K562 (cell line): Measurements from ENCODE around the gene GRB2. TPM values are rescaled to one million over a fixed set of nuclear protein-coding genes. Genes with fewer than 3 reads are reported as not detected.

Source experiments
- CEBPB ChIP-seq: fragments of 450-650 bp; IDR thresholded peaks from 2 replicates; pipeline ENCODE4 v1.6.1; 2016; ENCODE audit warnings: missing genetic modification characterization, missing compliant biosample characterization
- CUX1 ChIP-seq: fragments of 200-800 bp; sonication (Bioruptor generic); IDR thresholded peaks from 2 replicates; pipeline ENCODE4 v1.6.1; 2016; ENCODE audit warnings: missing genetic modification characterization, missing compliant biosample characterization
- GABPA ChIP-seq: fragments of 200-800 bp; sonication (Bioruptor generic); conservative IDR thresholded peaks from 2 replicates; pipeline ENCODE4 v1.6.1; 2016; ENCODE audit warnings: low read depth, missing genetic modification characterization, missing compliant biosample characterization
- HDAC6 ChIP-seq: IDR thresholded peaks from 2 replicates; pipeline ENCODE4 v1.6.1; 2012; ENCODE audit warnings: low read depth, mild to moderate bottlenecking, control low read depth, inconsistent platforms, low read length, moderate library complexity
- HDGF ChIP-seq: fragments of 450-650 bp; IDR thresholded peaks from 2 replicates; pipeline ENCODE4 v1.6.1; 2016
- HEY1 ChIP-seq: fragments of 250-450 bp; sonication (Bioruptor Pico); IDR thresholded peaks from 2 replicates; pipeline ENCODE4 v1.5.0; 2020; ENCODE audit warnings: mild to moderate bottlenecking, moderate library complexity, borderline replicate concordance
- MECOM ChIP-seq: fragments of 250-450 bp; sonication (Bioruptor Pico); IDR thresholded peaks from 2 replicates; pipeline ENCODE4 v1.8.0; 2022; ENCODE audit warnings: inconsistent platforms
- NBN ChIP-seq: fragments of 450-650 bp; IDR thresholded peaks from 2 replicates; pipeline ENCODE4 v1.6.1; 2016; ENCODE audit warnings: low read depth, mild to moderate bottlenecking
- NFIC ChIP-seq: fragments of 450-650 bp; IDR thresholded peaks from 2 replicates; pipeline ENCODE4 v1.6.1; 2017; ENCODE audit warnings: mild to moderate bottlenecking, inconsistent platforms
- NONO ChIP-seq, 2 experiments: fragments of 200-400 bp in 1 of 2; fragments of 450-650 bp in 1 of 2; formaldehyde crosslinking in 1 of 2; IDR thresholded peaks; 2 replicates each; pipeline ENCODE4 v1.6.1; 2017; ENCODE audit warnings: low read depth in 2 of 2, mild to moderate bottlenecking in 2 of 2, moderate library complexity in 2 of 2, low read length in 1 of 2
- PHF20 ChIP-seq: fragments of 450-650 bp; IDR thresholded peaks from 2 replicates; pipeline ENCODE4 v1.6.1; 2018; ENCODE audit not compliant: partially characterized antibody
- POLR2A ChIP-seq: fragments of 450-650 bp; conservative IDR thresholded peaks from 2 replicates; pipeline ENCODE4 v1.6.1; 2016
- TBL1XR1 ChIP-seq, 2 experiments: IDR thresholded peaks; 2 replicates each; pipeline ENCODE4 v1.6.1; 2012; ENCODE audit warnings: improper control_type of control experiment in 2 of 2, low read length in 2 of 2, mild to moderate bottlenecking in 1 of 2
- TCF7 ChIP-seq: sonication (generic); IDR thresholded peaks from 2 replicates; pipeline ENCODE4 v1.6.1; 2016; ENCODE audit warnings: antibody characterized with exemption, borderline replicate concordance
- ZNF217 ChIP-seq: sonication (generic); formaldehyde crosslinking; IDR thresholded peaks from 2 replicates; pipeline ENCODE4 v1.8.0; 2022; ENCODE audit warnings: mild to moderate bottlenecking, missing genetic modification reagents
- ZNF586 ChIP-seq: fragments of 450-650 bp; formaldehyde crosslinking; conservative IDR thresholded peaks from 2 replicates; pipeline ENCODE4 v1.4.0; 2020; ENCODE audit warnings: mild to moderate bottlenecking, moderate library complexity
- ZNF707 ChIP-seq: fragments of 250-450 bp; sonication (Bioruptor Pico); conservative IDR thresholded peaks from 2 replicates; pipeline ENCODE4 v1.8.0; 2022; ENCODE audit warnings: inconsistent platforms, mild to moderate bottlenecking, moderate library complexity
- polyA plus RNA-seq, 8 experiments: library from polyadenylated mRNA; depleted of rRNA in 4 of 8; stranded (reverse) in 5 of 8; unstranded in 3 of 8; fragments of >200 nt; fragmentation: Nextera tagmentation in 2 of 8; fragmentation: Illumina TruSeq in 1 of 8; extraction: Ambion mirVana in 2 of 8; extraction: Trizol in 1 of 8; gene quantifications; 2 replicates each; pipeline versions ENCODE4 v1.2.1 to v1.2.3, GENCODE V29; 2011 to 2014; ENCODE audit warnings: inconsistent platforms in 1 of 8, missing spikeins in 1 of 8
- total RNA-seq, 7 experiments: library from RNA; depleted of rRNA in 6 of 7; stranded (reverse); fragments of >200 nt in 6 of 7; fragmentation: Illumina TruSeq in 2 of 7; extraction: Trizol in 2 of 7; gene quantifications; 2 replicates each; pipeline versions ENCODE4 v1.2.1 to v1.2.3, GENCODE V29; 2011 to 2021; ENCODE audit warnings: low replicate concordance in 1 of 7
- TF ChIP-seq, protein P1 (sequence below): fragments of 450-650 bp; formaldehyde crosslinking; IDR thresholded peaks from 2 replicates; pipeline ENCODE4 v1.4.0; 2022; ENCODE audit warnings: missing genetic modification characterization
- TF ChIP-seq, protein P2 (sequence below), 2 experiments: fragments of 150-350 bp in 1 of 2; IDR thresholded peaks; 2 replicates each; pipeline ENCODE4 v1.6.1; 2012 to 2016; ENCODE audit warnings: low read depth in 2 of 2, low read length in 2 of 2, mild to moderate bottlenecking in 1 of 2, moderate library complexity in 1 of 2

The GRB2 gene
- total and polyA plus RNA-seq, 9 of the 15 experiments (the other 6 are each of a cell fraction or from before 2014, with no cell fraction given): 57.2 to 136 (median 84.8) TPM

- no peak for TF ChIP-seq TCF7
- TF ChIP-seq, protein P1, sequence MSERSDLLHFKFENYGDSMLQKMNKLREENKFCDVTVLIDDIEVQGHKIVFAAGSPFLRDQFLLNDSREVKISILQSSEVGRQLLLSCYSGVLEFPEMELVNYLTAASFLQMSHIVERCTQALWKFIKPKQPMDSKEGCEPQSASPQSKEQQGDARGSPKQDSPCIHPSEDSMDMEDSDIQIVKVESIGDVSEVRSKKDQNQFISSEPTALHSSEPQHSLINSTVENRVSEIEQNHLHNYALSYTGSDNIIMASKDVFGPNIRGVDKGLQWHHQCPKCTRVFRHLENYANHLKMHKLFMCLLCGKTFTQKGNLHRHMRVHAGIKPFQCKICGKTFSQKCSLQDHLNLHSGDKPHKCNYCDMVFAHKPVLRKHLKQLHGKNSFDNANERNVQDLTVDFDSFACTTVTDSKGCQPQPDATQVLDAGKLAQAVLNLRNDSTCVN (CRISPR knock-in tag): no peak
- TF ChIP-seq ZNF217 (CRISPR knock-in tag): no peak
- no peak for TF ChIP-seq CUX1
- peak in 1 of 2 experiments; percentile 84; a peak in 2 of 4 replicates for TF ChIP-seq TBL1XR1 (IDR thresholded peaks at IDR 0.05; ENCODE audit: low read length in 2 of 2)
- TF ChIP-seq CEBPB (tag): no peak
- no peak for TF ChIP-seq HEY1 (CRISPR knock-in tag)
- no peak for TF ChIP-seq HDAC6
- no peak for TF ChIP-seq HDGF
- TF ChIP-seq NBN: peak; percentile 84
- TF ChIP-seq PHF20: no peak
- TF ChIP-seq, protein P2, sequence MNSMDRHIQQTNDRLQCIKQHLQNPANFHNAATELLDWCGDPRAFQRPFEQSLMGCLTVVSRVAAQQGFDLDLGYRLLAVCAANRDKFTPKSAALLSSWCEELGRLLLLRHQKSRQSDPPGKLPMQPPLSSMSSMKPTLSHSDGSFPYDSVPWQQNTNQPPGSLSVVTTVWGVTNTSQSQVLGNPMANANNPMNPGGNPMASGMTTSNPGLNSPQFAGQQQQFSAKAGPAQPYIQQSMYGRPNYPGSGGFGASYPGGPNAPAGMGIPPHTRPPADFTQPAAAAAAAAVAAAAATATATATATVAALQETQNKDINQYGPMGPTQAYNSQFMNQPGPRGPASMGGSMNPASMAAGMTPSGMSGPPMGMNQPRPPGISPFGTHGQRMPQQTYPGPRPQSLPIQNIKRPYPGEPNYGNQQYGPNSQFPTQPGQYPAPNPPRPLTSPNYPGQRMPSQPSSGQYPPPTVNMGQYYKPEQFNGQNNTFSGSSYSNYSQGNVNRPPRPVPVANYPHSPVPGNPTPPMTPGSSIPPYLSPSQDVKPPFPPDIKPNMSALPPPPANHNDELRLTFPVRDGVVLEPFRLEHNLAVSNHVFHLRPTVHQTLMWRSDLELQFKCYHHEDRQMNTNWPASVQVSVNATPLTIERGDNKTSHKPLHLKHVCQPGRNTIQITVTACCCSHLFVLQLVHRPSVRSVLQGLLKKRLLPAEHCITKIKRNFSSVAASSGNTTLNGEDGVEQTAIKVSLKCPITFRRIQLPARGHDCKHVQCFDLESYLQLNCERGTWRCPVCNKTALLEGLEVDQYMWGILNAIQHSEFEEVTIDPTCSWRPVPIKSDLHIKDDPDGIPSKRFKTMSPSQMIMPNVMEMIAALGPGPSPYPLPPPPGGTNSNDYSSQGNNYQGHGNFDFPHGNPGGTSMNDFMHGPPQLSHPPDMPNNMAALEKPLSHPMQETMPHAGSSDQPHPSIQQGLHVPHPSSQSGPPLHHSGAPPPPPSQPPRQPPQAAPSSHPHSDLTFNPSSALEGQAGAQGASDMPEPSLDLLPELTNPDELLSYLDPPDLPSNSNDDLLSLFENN (IDR thresholded peaks at IDR 0.05; ENCODE audit: low read depth in 2 of 2, low read length in 2 of 2): no peak
- TF ChIP-seq ZNF586: peak; percentile 58; the same call in 1 of the 2 replicates
- TF ChIP-seq NONO (IDR thresholded peaks at IDR 0.05; ENCODE audit: low read depth in 2 of 2, low read length in 1 of 2): no peak
- no peak for TF ChIP-seq ZNF707
- no peak for TF ChIP-seq GABPA (tag)
- peak; percentile 94 for TF ChIP-seq NFIC
- TF ChIP-seq MECOM (CRISPR knock-in tag): peak; percentile 88
- TF ChIP-seq POLR2A: no peak
These were observed 42.7 kb upstream of the GRB2 start (continued) for GRCh38 chr17:75447951-75448856.
